ENCODE measurements around the gene C1orf159.
"Not testable (repeated sequence)": the region's sequence is repeated elsewhere in the genome, so short reads cannot be mapped to it uniquely, and the experiment has no call there.

C1orf159 gene

DNA sequence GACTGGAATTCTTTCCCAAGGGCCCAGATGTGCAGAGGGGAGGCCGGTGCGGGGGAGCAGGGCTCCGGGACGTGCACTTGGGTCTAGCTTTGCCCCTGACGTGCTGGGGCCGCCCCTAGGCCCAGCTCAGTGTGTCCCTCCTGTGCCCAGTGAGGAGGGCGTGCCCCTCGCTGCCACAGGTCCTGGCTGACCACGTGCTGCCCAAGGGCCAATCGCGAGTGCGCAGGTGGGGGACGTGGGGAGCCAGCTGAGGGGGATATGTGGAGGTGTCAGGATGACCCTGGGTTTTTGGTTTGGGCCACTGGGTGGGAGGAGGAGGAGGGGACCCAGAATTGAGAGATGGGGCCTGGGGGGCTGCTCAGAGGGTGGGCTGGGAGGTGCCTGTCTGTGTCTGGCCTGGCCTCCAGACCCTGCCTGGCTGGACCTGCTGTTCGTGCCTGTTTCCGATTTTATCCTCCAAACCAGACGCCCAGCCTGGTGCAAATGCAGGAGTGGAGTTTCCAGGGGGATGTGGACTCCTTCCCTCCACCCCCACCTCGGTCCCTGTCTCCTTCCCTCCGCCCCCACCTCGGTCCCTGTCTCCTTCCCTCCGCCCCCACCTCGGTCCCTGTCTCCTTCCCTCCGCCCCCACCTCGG is 35.6 kb downstream of the C1orf159 start:
- Histone ChIP-seq H3K4me3 (ENCODE audit: low read length in 2 of 2) (peak overlapping the region; percentile 31 to 61), H3K9ac (ENCODE audit: low read depth in 1 of 2, low read length in 2 of 2) (no peak overlapping the region), H3K4me1 (ENCODE audit: control insufficient read depth in 2 of 2, insufficient read depth in 2 of 2, low read length in 2 of 2) (peaks cover 10 to 11% of the 10 kb centered on the region in 2 donors), H3K27me3 (ENCODE audit: control insufficient read depth in 2 of 2, insufficient read depth in 2 of 2, low read length in 2 of 2) (peaks cover 0 to 2% of the 10 kb centered on the region in 2 donors), H3K27ac (ENCODE audit: low read depth in 2 of 2, low read length in 2 of 2) (peak overlapping the region in 1 of 2 donors; percentile 2), H3K9me3 (ENCODE audit: control insufficient read depth in 2 of 2, low read length in 2 of 2) (no peaks in the 10 kb centered on the region), H3K36me3 (ENCODE audit: control insufficient read depth in 2 of 2, insufficient read depth in 2 of 2, low read length in 2 of 2) (no peaks in the 10 kb centered on the region)

- H3K9ac ChIP-seq (ENCODE audit: low read depth in 1 of 2, low read length in 2 of 2): peak overlapping the region in 1 of 2 donors; percentile 36
- peaks cover 14% of the 10 kb centered on the region in 2 donors for H3K4me1 ChIP-seq (ENCODE audit: control insufficient read depth in 2 of 2, insufficient read depth in 2 of 2, low read length in 2 of 2)
- H3K9me3 ChIP-seq (ENCODE audit: control insufficient read depth in 2 of 2, low read length in 2 of 2): no peaks in the 10 kb centered on the region
- H3K27ac ChIP-seq (ENCODE audit: low read depth in 2 of 2, low read length in 2 of 2): peak overlapping the region in 1 of 2 donors; percentile 2
- peak overlapping the region; percentile 31 to 61 for H3K4me3 ChIP-seq (ENCODE audit: low read length in 2 of 2)
- no peaks in the 10 kb centered on the region for H3K36me3 ChIP-seq (ENCODE audit: control insufficient read depth in 2 of 2, insufficient read depth in 2 of 2, low read length in 2 of 2)
- H3K27me3 ChIP-seq (ENCODE audit: control insufficient read depth in 2 of 2, insufficient read depth in 2 of 2, low read length in 2 of 2): peaks cover 0 to 5% of the 10 kb centered on the region in 2 donors
These were observed 36.3 kb downstream of the C1orf159 start for GRCh38 chr1:1079408-1080121.

GRCh38 chr1:1077396-1077795 is 38.5 kb downstream of the C1orf159 start:
- not testable (repeated sequence) for H3K27ac ChIP-seq (ENCODE audit: low read depth in 2 of 2, low read length in 2 of 2); H3K9ac ChIP-seq (ENCODE audit: low read depth in 1 of 2, low read length in 2 of 2); H3K36me3 ChIP-seq (ENCODE audit: control insufficient read depth in 2 of 2, insufficient read depth in 2 of 2, low read length in 2 of 2); H3K4me3 ChIP-seq (ENCODE audit: low read length in 2 of 2); H3K27me3 ChIP-seq (ENCODE audit: control insufficient read depth in 2 of 2, insufficient read depth in 2 of 2, low read length in 2 of 2); H3K9me3 ChIP-seq (ENCODE audit: control insufficient read depth in 2 of 2, low read length in 2 of 2)
- H3K4me1 ChIP-seq (ENCODE audit: control insufficient read depth in 2 of 2, insufficient read depth in 2 of 2, low read length in 2 of 2): peaks cover 23 to 31% of the 10 kb centered on the region in 2 donors

GRCh38 chr1:1075148-1075935 is 40.5 kb downstream of the C1orf159 start:
- no peak overlapping the region for H3K27ac ChIP-seq (ENCODE audit: low read depth in 2 of 2, low read length in 2 of 2)
- peaks cover 22 to 30% of the 10 kb centered on the region in 2 donors for H3K4me1 ChIP-seq (ENCODE audit: control insufficient read depth in 2 of 2, insufficient read depth in 2 of 2, low read length in 2 of 2)
- no peak overlapping the region for H3K9ac ChIP-seq (ENCODE audit: low read depth in 1 of 2, low read length in 2 of 2)
- peaks cover 0 to 6% of the 10 kb centered on the region in 2 donors for H3K27me3 ChIP-seq (ENCODE audit: control insufficient read depth in 2 of 2, insufficient read depth in 2 of 2, low read length in 2 of 2)
- no peak overlapping the region for H3K4me3 ChIP-seq (ENCODE audit: low read length in 2 of 2)
- no peaks in the 10 kb centered on the region for H3K36me3 ChIP-seq (ENCODE audit: control insufficient read depth in 2 of 2, insufficient read depth in 2 of 2, low read length in 2 of 2)
- H3K9me3 ChIP-seq (ENCODE audit: control insufficient read depth in 2 of 2, low read length in 2 of 2): no peaks in the 10 kb centered on the region

- Histone ChIP-seq H3K4me1 (ENCODE audit: control insufficient read depth in 2 of 2, insufficient read depth in 2 of 2, low read length in 2 of 2) (peaks cover 19 to 25% of the 10 kb centered on the region in 2 donors), H3K9me3 (ENCODE audit: control insufficient read depth in 2 of 2, low read length in 2 of 2) (no peaks in the 10 kb centered on the region), H3K36me3 (ENCODE audit: control insufficient read depth in 2 of 2, insufficient read depth in 2 of 2, low read length in 2 of 2) (no peaks in the 10 kb centered on the region), H3K27ac (ENCODE audit: low read depth in 2 of 2, low read length in 2 of 2) (peak overlapping the region; percentile 88 to 94), H3K27me3 (ENCODE audit: control insufficient read depth in 2 of 2, insufficient read depth in 2 of 2, low read length in 2 of 2) (peaks cover 0 to 6% of the 10 kb centered on the region in 2 donors), H3K9ac (ENCODE audit: low read depth in 1 of 2, low read length in 2 of 2) (peak overlapping the region in 1 of 2 donors; percentile 23), H3K4me3 (ENCODE audit: low read length in 2 of 2) (no peak overlapping the region)
These were observed 41.2 kb downstream of the C1orf159 start for GRCh38 chr1:1074631-1075147.

GRCh38 chr1:1073743-1074587 is 41.9 kb downstream of the C1orf159 start, which contains the start of gene RNF223:
RNF223 (minus strand) TSS chr1:1074306; CDS start chr1:1072566, 1,740 bp downstream.
- Histone ChIP-seq H3K4me3 (ENCODE audit: low read length in 2 of 2) (peak within 1 kb of the TSS; percentile 44 to 52), H3K27ac (ENCODE audit: low read depth in 2 of 2, low read length in 2 of 2) (peak within 1 kb of the TSS; percentile 88 to 94), H3K9me3 (ENCODE audit: control insufficient read depth in 2 of 2, low read length in 2 of 2) (no peaks in the 10 kb centered on the region), H3K27me3 (ENCODE audit: control insufficient read depth in 2 of 2, insufficient read depth in 2 of 2, low read length in 2 of 2) (peaks cover 0 to 3% of the 10 kb centered on the region in 2 donors), H3K36me3 (ENCODE audit: control insufficient read depth in 2 of 2, insufficient read depth in 2 of 2, low read length in 2 of 2) (no peaks in the 10 kb centered on the region), H3K4me1 (ENCODE audit: control insufficient read depth in 2 of 2, insufficient read depth in 2 of 2, low read length in 2 of 2) (peaks cover 19 to 28% of the 10 kb centered on the region in 2 donors), H3K9ac (ENCODE audit: low read depth in 1 of 2, low read length in 2 of 2) (peak within 1 kb of the TSS; percentile 52 to 81)

GRCh38 chr1:1072849-1073742 is 42.8 kb downstream of the C1orf159 start:
- H3K4me1 ChIP-seq (ENCODE audit: control insufficient read depth in 2 of 2, insufficient read depth in 2 of 2, low read length in 2 of 2): peaks cover 23 to 28% of the 10 kb centered on the region in 2 donors
- H3K27ac ChIP-seq (ENCODE audit: low read depth in 2 of 2, low read length in 2 of 2): peak overlapping the region; percentile 88 to 94
- peaks cover 0 to 3% of the 10 kb centered on the region in 2 donors for H3K27me3 ChIP-seq (ENCODE audit: control insufficient read depth in 2 of 2, insufficient read depth in 2 of 2, low read length in 2 of 2)
- H3K4me3 ChIP-seq (ENCODE audit: low read length in 2 of 2): peak overlapping the region in 1 of 2 donors; percentile 52
- H3K36me3 ChIP-seq (ENCODE audit: control insufficient read depth in 2 of 2, insufficient read depth in 2 of 2, low read length in 2 of 2): no peaks in the 10 kb centered on the region
- no peaks in the 10 kb centered on the region for H3K9me3 ChIP-seq (ENCODE audit: control insufficient read depth in 2 of 2, low read length in 2 of 2)
- peak overlapping the region in 1 of 2 donors; percentile 81 for H3K9ac ChIP-seq (ENCODE audit: low read depth in 1 of 2, low read length in 2 of 2)

DNA sequence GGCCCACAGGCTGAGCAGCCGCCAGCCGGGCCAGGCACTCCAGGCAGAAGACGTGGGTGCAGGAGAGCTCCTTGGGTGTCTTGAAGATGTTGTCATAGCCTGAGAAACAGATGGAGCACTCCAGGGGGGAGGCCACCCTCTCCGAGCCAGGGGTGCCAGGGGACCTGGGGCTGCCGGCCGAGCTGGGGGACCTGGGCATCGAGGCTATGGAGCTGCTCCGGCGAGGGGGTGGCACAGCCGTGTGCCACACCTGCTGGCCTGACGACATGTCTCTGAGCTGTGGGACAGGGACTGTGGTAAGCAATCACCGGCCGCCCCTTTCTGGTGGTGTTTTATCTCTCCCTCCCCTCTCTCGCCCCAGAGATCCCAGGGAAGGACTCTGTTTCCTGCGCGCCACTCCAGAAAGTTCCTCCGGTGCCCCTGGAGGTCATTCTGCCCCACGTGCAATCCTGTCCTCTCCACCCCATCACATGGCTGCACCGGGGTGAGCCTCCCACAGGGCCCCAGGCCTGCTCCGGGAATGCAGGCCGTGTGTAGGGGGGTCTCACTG is 43.5 kb downstream of the C1orf159 start:
- Histone ChIP-seq H3K4me1 (ENCODE audit: control insufficient read depth in 2 of 2, insufficient read depth in 2 of 2, low read length in 2 of 2) (peaks cover 23 to 31% of the 10 kb centered on the region in 2 donors), H3K9me3 (ENCODE audit: control insufficient read depth in 2 of 2, low read length in 2 of 2) (no peaks in the 10 kb centered on the region), H3K9ac (ENCODE audit: low read depth in 1 of 2, low read length in 2 of 2) (no peak overlapping the region), H3K36me3 (ENCODE audit: control insufficient read depth in 2 of 2, insufficient read depth in 2 of 2, low read length in 2 of 2) (no peaks in the 10 kb centered on the region), H3K27ac (ENCODE audit: low read depth in 2 of 2, low read length in 2 of 2) (no peak overlapping the region), H3K27me3 (ENCODE audit: control insufficient read depth in 2 of 2, insufficient read depth in 2 of 2, low read length in 2 of 2) (peaks cover 0 to 3% of the 10 kb centered on the region in 2 donors), H3K4me3 (ENCODE audit: low read length in 2 of 2) (no peak overlapping the region)
